Thyroid gland (tissue), 4 donors: ENCODE results near the gene C10orf95.

Experiments
- CTCF ChIP-seq, 6 experiments: fragments of 200-600 bp in 3 of 6; fragments of 450-650 bp in 3 of 6; sonication (generic) in 3 of 6; IDR thresholded peaks; one replicate each; pipeline ENCODE4 v1.5.1; 2016 to 2019; ENCODE audit warnings: antibody characterized with exemption in 6 of 6, mild to moderate bottlenecking in 2 of 6, inconsistent platforms in 1 of 6, moderate library complexity in 1 of 6
- POLR2A ChIP-seq, 2 donors: fragments of 450-650 bp; IDR thresholded peaks; one replicate each; pipeline ENCODE4 v1.6.1; 2017; ENCODE audit warnings: antibody characterized with exemption in 2 of 2, mild to moderate bottlenecking in 2 of 2, moderate library complexity in 1 of 2

- TF ChIP-seq CTCF (IDR thresholded peaks at IDR 0.05), result no peak
- TF ChIP-seq POLR2A (IDR thresholded peaks at IDR 0.05), result no peak
Observed at GRCh38 chr10:102468683-102469082, 17.3 kb upstream of the C10orf95 start.
